ENCODE measurements around the gene SLC13A4. TPM values are rescaled to one million over a fixed set of nuclear protein-coding genes. Genes with fewer than 3 reads are reported as not detected.

The SLC13A4 gene
- total RNA-seq, 1 experiment from 2014 or later = not detected

- H3K4me1 ChIP-seq (ENCODE audit: control insufficient read depth, insufficient read depth, low read length) = no peaks in the 10 kb centered on the region
- CTCF ChIA-PET = interaction anchor here (0.6 kb wide), 1 partner anchor 14 kb away, joined by 3 read pairs; no protein-coding TSS in a partner anchor
- no peak overlapping the region for H3K4me3 ChIP-seq (ENCODE audit: low read depth in 2 of 2, low read length in 2 of 2)
- no peak for TF ChIP-seq SIN3A (IDR thresholded peaks at IDR 0.05; ENCODE audit: borderline replicate concordance, insufficient read depth, low read depth, low read length)
- TF ChIP-seq POLR2AphosphoS5 (IDR thresholded peaks at IDR 0.05; ENCODE audit: low read depth, low read length) = no peak
- TF ChIP-seq TCF7L2 (IDR thresholded peaks at IDR 0.05; ENCODE audit: low read depth, low read length) = no peak
- no peak for TF ChIP-seq REST (IDR thresholded peaks at IDR 0.05; ENCODE audit: insufficient read depth in 1 of 2, low read depth in 2 of 2, low read length in 1 of 2)
- TF ChIP-seq, protein P1, sequence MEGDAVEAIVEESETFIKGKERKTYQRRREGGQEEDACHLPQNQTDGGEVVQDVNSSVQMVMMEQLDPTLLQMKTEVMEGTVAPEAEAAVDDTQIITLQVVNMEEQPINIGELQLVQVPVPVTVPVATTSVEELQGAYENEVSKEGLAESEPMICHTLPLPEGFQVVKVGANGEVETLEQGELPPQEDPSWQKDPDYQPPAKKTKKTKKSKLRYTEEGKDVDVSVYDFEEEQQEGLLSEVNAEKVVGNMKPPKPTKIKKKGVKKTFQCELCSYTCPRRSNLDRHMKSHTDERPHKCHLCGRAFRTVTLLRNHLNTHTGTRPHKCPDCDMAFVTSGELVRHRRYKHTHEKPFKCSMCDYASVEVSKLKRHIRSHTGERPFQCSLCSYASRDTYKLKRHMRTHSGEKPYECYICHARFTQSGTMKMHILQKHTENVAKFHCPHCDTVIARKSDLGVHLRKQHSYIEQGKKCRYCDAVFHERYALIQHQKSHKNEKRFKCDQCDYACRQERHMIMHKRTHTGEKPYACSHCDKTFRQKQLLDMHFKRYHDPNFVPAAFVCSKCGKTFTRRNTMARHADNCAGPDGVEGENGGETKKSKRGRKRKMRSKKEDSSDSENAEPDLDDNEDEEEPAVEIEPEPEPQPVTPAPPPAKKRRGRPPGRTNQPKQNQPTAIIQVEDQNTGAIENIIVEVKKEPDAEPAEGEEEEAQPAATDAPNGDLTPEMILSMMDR (IDR thresholded peaks at IDR 0.05) = no peak
- ATAC-seq = no peak
- no peaks in the 10 kb centered on the region for H3K36me3 ChIP-seq (ENCODE audit: control insufficient read depth, insufficient read depth, low read length)
- POLR2A ChIA-PET = no interaction called here
- H3K9me3 ChIP-seq (ENCODE audit: control insufficient read depth, insufficient read depth, low read depth, low read length) = no peaks in the 10 kb centered on the region
- H3K27me3 ChIP-seq (ENCODE audit: control insufficient read depth, insufficient read depth, low read length) = 0 out of 2 replicates have a peak, but pooled peaks cover 2% of the 10 kb centered on the region
- BruUV-seq (replicated peaks) = no TSS peak
- no peak for DNase-seq (ENCODE audit: low read depth, low spot score)
- in situ Hi-C loops (cut with HindIII; ENCODE audit: low pct_unique_long_range_greater_than_20kb, low sequenced_read_pairs) (no loop called here), intact Hi-C loops (cut with micrococcal nuclease; ENCODE audit: unreplicated experiment) (no loop called here)
- no peak overlapping the region for H3K27ac ChIP-seq (ENCODE audit: low read length)
Observed at GRCh38 chr7:135723411-135723810, 4.6 kb downstream of the SLC13A4 start.

GRCh38 chr7:135721198-135721820 is 6.7 kb downstream of the SLC13A4 start:
- Histone ChIP-seq H3K4me3 (ENCODE audit: low read depth in 2 of 2, low read length in 2 of 2) (no peak overlapping the region), H3K36me3 (ENCODE audit: control insufficient read depth, insufficient read depth, low read length) (no peaks in the 10 kb centered on the region), H3K9me3 (ENCODE audit: control insufficient read depth, insufficient read depth, low read depth, low read length) (no peaks in the 10 kb centered on the region), H3K27ac (ENCODE audit: low read length) (no peak overlapping the region), H3K4me1 (ENCODE audit: control insufficient read depth, insufficient read depth, low read length) (peaks cover 3% of the 10 kb centered on the region; the same call in 1 of the 2 replicates), H3K27me3 (ENCODE audit: control insufficient read depth, insufficient read depth, low read length) (0 out of 2 replicates have a peak, but pooled peaks cover 2% of the 10 kb centered on the region)
- in situ Hi-C loops (cut with HindIII; ENCODE audit: low pct_unique_long_range_greater_than_20kb, low sequenced_read_pairs) (no loop called here), intact Hi-C loops (cut with micrococcal nuclease; ENCODE audit: unreplicated experiment) (no loop called here)
- TF ChIP-seq, protein P1 (IDR thresholded peaks at IDR 0.05) = no peak
- TF ChIP-seq TCF7L2 (IDR thresholded peaks at IDR 0.05; ENCODE audit: low read depth, low read length) (no peak), SIN3A (IDR thresholded peaks at IDR 0.05; ENCODE audit: borderline replicate concordance, insufficient read depth, low read depth, low read length) (no peak)
- ChIA-PET CTCF (no interaction called here), POLR2A (no interaction called here)
- DNase-seq (ENCODE audit: low read depth, low spot score) (no peak), ATAC-seq (no peak)
- BruUV-seq (replicated peaks) = no TSS peak
